K562 (cell line): ENCODE measurements around the gene PRDM16. TPM values are rescaled to one million over a fixed set of nuclear protein-coding genes. Genes with fewer than 3 reads are reported as not detected.

Experiments used
- ARHGAP35 ChIP-seq: fragments of 450-650 bp; IDR thresholded peaks from 2 replicates; pipeline ENCODE4 v1.6.1; 2018; ENCODE audit not compliant: partially characterized antibody
- CHD1 ChIP-seq: fragments of 200-600 bp; sonication (generic); IDR thresholded peaks from one replicate; pipeline ENCODE4 v1.6.1; 2012; ENCODE audit warnings: mild to moderate bottlenecking, moderate library complexity, low read length, inconsistent platforms
- CREM ChIP-seq: IDR thresholded peaks from 2 replicates; pipeline ENCODE4 v1.6.1; 2014; ENCODE audit warnings: antibody characterized with exemption, low read depth
- DDX20 ChIP-seq: fragments of 450-650 bp; IDR thresholded peaks from 2 replicates; pipeline ENCODE4 v1.6.1; 2016; ENCODE audit warnings: missing genetic modification characterization, low read depth, mild to moderate bottlenecking, missing compliant biosample characterization, moderate library complexity
- ELF1 ChIP-seq: fragments of 200-800 bp; sonication (Bioruptor generic); IDR thresholded peaks from 2 replicates; pipeline ENCODE4 v1.6.1; 2016; ENCODE audit warnings: missing genetic modification characterization, missing compliant biosample characterization
- ELK1 ChIP-seq: sonication (generic); formaldehyde crosslinking; IDR thresholded peaks from 2 replicates; pipeline ENCODE4 v1.8.1; 2022; ENCODE audit warnings: missing genetic modification reagents
- ETV1 ChIP-seq: fragments of 450-650 bp; conservative IDR thresholded peaks from 2 replicates; pipeline ENCODE4 v1.6.1; 2016; ENCODE audit warnings: missing genetic modification characterization, control low read depth, low read depth, missing compliant biosample characterization
- HMG20A ChIP-seq: fragments of 450-650 bp; formaldehyde crosslinking; conservative IDR thresholded peaks from 2 replicates; pipeline ENCODE4 v1.4.0; 2020; ENCODE audit warnings: mild to moderate bottlenecking, mixed read lengths
- HMG20B ChIP-seq: fragments of 250-450 bp; sonication (Bioruptor Pico); IDR thresholded peaks from 2 replicates; pipeline ENCODE4 v1.5.0; 2021; ENCODE audit warnings: mild to moderate bottlenecking
- ILK ChIP-seq: fragments of 450-650 bp; IDR thresholded peaks from 2 replicates; pipeline ENCODE4 v1.6.1; 2016; ENCODE audit warnings: missing genetic modification characterization, low read depth, mild to moderate bottlenecking, missing compliant biosample characterization, moderate library complexity, borderline replicate concordance
- MAZ ChIP-seq, 2 experiments: fragments of 450-650 bp in 1 of 2; sonication (generic) in 1 of 2; formaldehyde crosslinking; IDR thresholded peaks in 1 of 2; conservative IDR thresholded peaks in 1 of 2; 2 replicates each; pipeline versions ENCODE4 v1.4.0 to v1.5.0; 2020; ENCODE audit warnings: mild to moderate bottlenecking in 1 of 2, missing genetic modification reagents in 1 of 2
- MIER1 ChIP-seq: fragments of 450-650 bp; IDR thresholded peaks from 2 replicates; pipeline ENCODE4 v1.6.1; 2016; ENCODE audit warnings: antibody characterized with exemption, mild to moderate bottlenecking, low read depth
- NCOA6 ChIP-seq: fragments of 450-650 bp; IDR thresholded peaks from 2 replicates; pipeline ENCODE4 v1.6.1; 2017; ENCODE audit warnings: mild to moderate bottlenecking
- NFE2 ChIP-seq: IDR thresholded peaks from 2 replicates; pipeline ENCODE4 v1.6.1; 2014; ENCODE audit warnings: antibody characterized with exemption, low read depth
- POLR2AphosphoS2 ChIP-seq: IDR thresholded peaks from 2 replicates; pipeline ENCODE4 v1.6.1; 2012; ENCODE audit warnings: low read length, improper control_type of control experiment
- RCOR1 ChIP-seq, 2 experiments: IDR thresholded peaks; 2 replicates each; pipeline ENCODE4 v1.6.1; 2012; ENCODE audit warnings: low read depth in 2 of 2, low read length in 2 of 2, borderline replicate concordance in 1 of 2, improper control_type of control experiment in 1 of 2
- RFX7 ChIP-seq: fragments of 250-450 bp; sonication (Bioruptor Pico); IDR thresholded peaks from 2 replicates; pipeline ENCODE4 v1.5.1; 2021; ENCODE audit warnings: mild to moderate bottlenecking
- SIX5 ChIP-seq, 2 experiments: IDR thresholded peaks; 2 replicates each; pipeline ENCODE4 v1.6.1; 2011; ENCODE audit warnings: low read length in 2 of 2, borderline replicate concordance in 1 of 2, low read depth in 1 of 2, mild to moderate bottlenecking in 1 of 2, moderate library complexity in 1 of 2; ENCODE audit not compliant: insufficient read depth in 1 of 2
- SOX6 ChIP-seq: fragments of 450-650 bp; IDR thresholded peaks from 2 replicates; pipeline ENCODE4 v1.6.1; 2014; ENCODE audit warnings: mild to moderate bottlenecking
- TBP ChIP-seq: optimal IDR thresholded peaks from 2 replicates; pipeline ENCODE3; 2011; ENCODE audit warnings: low read depth, low read length, improper control_type of control experiment
- THRAP3 ChIP-seq: fragments of 450-650 bp; IDR thresholded peaks from 2 replicates; pipeline ENCODE4 v1.6.1; 2016; ENCODE audit warnings: mild to moderate bottlenecking, inconsistent platforms, borderline replicate concordance
- U2AF1 ChIP-seq: fragments of 200-400 bp; formaldehyde crosslinking; optimal IDR thresholded peaks from 2 replicates; pipeline ENCODE3; 2017; ENCODE audit warnings: mild to moderate bottlenecking, low read depth, low read length, moderate library complexity
- ZFP36 ChIP-seq: fragments of 150-350 bp; IDR thresholded peaks from 2 replicates; pipeline ENCODE4 v1.6.1; 2018; ENCODE audit warnings: low read length, low read depth; ENCODE audit not compliant: partially characterized antibody
- ZNF175 ChIP-seq: fragments of 200-800 bp; sonication (Bioruptor generic); IDR thresholded peaks from 2 replicates; pipeline ENCODE4 v1.6.1; 2016; ENCODE audit warnings: low read depth, mild to moderate bottlenecking, missing genetic modification characterization, missing compliant biosample characterization
- ZNF232 ChIP-seq: sonication (generic); formaldehyde crosslinking; IDR thresholded peaks from 2 replicates; pipeline ENCODE4 v1.8.0; 2022; ENCODE audit warnings: mild to moderate bottlenecking, missing genetic modification reagents
- ZNF253 ChIP-seq: fragments of 250-450 bp; sonication (Bioruptor Pico); conservative IDR thresholded peaks from 2 replicates; pipeline ENCODE4 v1.6.1; 2021; ENCODE audit warnings: mild to moderate bottlenecking
- ZNF280B ChIP-seq: fragments of 250-450 bp; sonication (Bioruptor Pico); IDR thresholded peaks from 2 replicates; pipeline ENCODE4 v1.5.1; 2021; ENCODE audit warnings: mild to moderate bottlenecking
- ZNF41 ChIP-seq: fragments of 250-450 bp; sonication (Bioruptor Pico); conservative IDR thresholded peaks from 2 replicates; pipeline ENCODE4 v1.4.0; 2020; ENCODE audit warnings: mild to moderate bottlenecking
- ZNF561 ChIP-seq: fragments of 450-650 bp; formaldehyde crosslinking; conservative IDR thresholded peaks from 2 replicates; pipeline ENCODE4 v1.4.0; 2020; ENCODE audit warnings: mild to moderate bottlenecking, moderate library complexity
- polyA plus RNA-seq, 8 experiments: library from polyadenylated mRNA; depleted of rRNA in 4 of 8; stranded (reverse) in 5 of 8; unstranded in 3 of 8; fragments of >200 nt; fragmentation: Nextera tagmentation in 2 of 8; fragmentation: Illumina TruSeq in 1 of 8; extraction: Ambion mirVana in 2 of 8; extraction: Trizol in 1 of 8; gene quantifications; 2 replicates each; pipeline versions ENCODE4 v1.2.1 to v1.2.3, GENCODE V29; 2011 to 2014; ENCODE audit warnings: inconsistent platforms in 1 of 8, missing spikeins in 1 of 8
- total RNA-seq, 7 experiments: library from RNA; depleted of rRNA in 6 of 7; stranded (reverse); fragments of >200 nt in 6 of 7; fragmentation: Illumina TruSeq in 2 of 7; extraction: Trizol in 2 of 7; gene quantifications; 2 replicates each; pipeline versions ENCODE4 v1.2.1 to v1.2.3, GENCODE V29; 2011 to 2021; ENCODE audit warnings: low replicate concordance in 1 of 7
- TF ChIP-seq, protein P1 (sequence below): fragments of 250-450 bp; sonication (Bioruptor Pico); IDR thresholded peaks from 2 replicates; pipeline ENCODE4 v1.8.0; 2021; ENCODE audit warnings: moderate library complexity, mild to moderate bottlenecking, inconsistent platforms

The PRDM16 gene
- total and polyA plus RNA-seq, 9 of the 15 experiments (the other 6 are each of a cell fraction or from before 2014, with no cell fraction given), result 0.10 to 0.27 TPM; not detected in 7

- TF ChIP-seq RCOR1 (IDR thresholded peaks at IDR 0.05; ENCODE audit: borderline replicate concordance in 1 of 2, low read depth in 2 of 2, low read length in 2 of 2), result 0 out of 4 replicates have a peak, but pooled peaks of 1 of the 2 experiments have one; percentile 9
- peak in 1 of 2 experiments; percentile 34; a peak in 1 of 4 replicates for TF ChIP-seq MAZ (CRISPR knock-in tag; conservative IDR thresholded peaks at IDR 0.05 in 1 of 2, IDR thresholded peaks at IDR 0.05 in 1 of 2)
- TF ChIP-seq CHD1, result no peak
- no peak for TF ChIP-seq HMG20A (CRISPR knock-in tag)
- TF ChIP-seq, protein P1, sequence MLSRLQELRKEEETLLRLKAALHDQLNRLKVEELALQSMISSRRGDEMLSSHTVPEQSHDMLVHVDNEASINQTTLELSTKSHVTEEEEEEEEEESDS (CRISPR knock-in tag), result no peak
- no peak for TF ChIP-seq SIX5 (IDR thresholded peaks at IDR 0.05; ENCODE audit: borderline replicate concordance in 1 of 2, insufficient read depth in 1 of 2, low read depth in 1 of 2, low read length in 2 of 2)
- no peak for TF ChIP-seq SOX6
- TF ChIP-seq ZNF253 (CRISPR knock-in tag), result no peak
- no peak for TF ChIP-seq POLR2AphosphoS2
- TF ChIP-seq ARHGAP35, result no peak
- TF ChIP-seq ZFP36, result no peak
- no peak for TF ChIP-seq ETV1
- TF ChIP-seq NFE2, result no peak
- no peak for TF ChIP-seq ZNF175
- no peak for TF ChIP-seq THRAP3
- no peak for TF ChIP-seq ZNF561 (CRISPR knock-in tag)
- no peak for TF ChIP-seq MIER1
- no peak for TF ChIP-seq TBP
- peak; percentile 90 for TF ChIP-seq ELF1 (tag)
- no peak for TF ChIP-seq DDX20 (tag)
- TF ChIP-seq CREM, result no peak
- no peak for TF ChIP-seq HMG20B (CRISPR knock-in tag)
- TF ChIP-seq NCOA6, result no peak
- TF ChIP-seq ZNF232 (CRISPR knock-in tag), result no peak
- TF ChIP-seq ILK (tag), result no peak
- no peak for TF ChIP-seq ZNF41 (CRISPR knock-in tag)
- no peak for TF ChIP-seq ZNF280B
- TF ChIP-seq ELK1 (CRISPR knock-in tag), result no peak
- no peak for TF ChIP-seq RFX7 (CRISPR knock-in tag)
- TF ChIP-seq U2AF1, result no peak
Observed at GRCh38 chr1:3319874-3320245, 250.9 kb downstream of the PRDM16 start (continued).
